Esophagus squamous epithelium (tissue), 4 donors: ENCODE results near the gene CLIC4.

ENCODE experiments used
- POLR2A ChIP-seq, 4 donors: fragments of 450-650 bp; IDR thresholded peaks; one replicate each; pipeline ENCODE4 v1.6.1; 2017; ENCODE audit warnings: antibody characterized with exemption in 4 of 4, mild to moderate bottlenecking in 4 of 4, moderate library complexity in 3 of 4
- TF ChIP-seq, protein P1 (sequence below), 6 experiments: fragments of 450-650 bp in 4 of 6; fragments of 200-600 bp in 2 of 6; sonication (generic) in 2 of 6; IDR thresholded peaks; one replicate each; pipeline ENCODE4 v1.5.1; 2016 to 2019; ENCODE audit warnings: antibody characterized with exemption in 6 of 6, mild to moderate bottlenecking in 4 of 6, moderate library complexity in 4 of 6

DNA sequence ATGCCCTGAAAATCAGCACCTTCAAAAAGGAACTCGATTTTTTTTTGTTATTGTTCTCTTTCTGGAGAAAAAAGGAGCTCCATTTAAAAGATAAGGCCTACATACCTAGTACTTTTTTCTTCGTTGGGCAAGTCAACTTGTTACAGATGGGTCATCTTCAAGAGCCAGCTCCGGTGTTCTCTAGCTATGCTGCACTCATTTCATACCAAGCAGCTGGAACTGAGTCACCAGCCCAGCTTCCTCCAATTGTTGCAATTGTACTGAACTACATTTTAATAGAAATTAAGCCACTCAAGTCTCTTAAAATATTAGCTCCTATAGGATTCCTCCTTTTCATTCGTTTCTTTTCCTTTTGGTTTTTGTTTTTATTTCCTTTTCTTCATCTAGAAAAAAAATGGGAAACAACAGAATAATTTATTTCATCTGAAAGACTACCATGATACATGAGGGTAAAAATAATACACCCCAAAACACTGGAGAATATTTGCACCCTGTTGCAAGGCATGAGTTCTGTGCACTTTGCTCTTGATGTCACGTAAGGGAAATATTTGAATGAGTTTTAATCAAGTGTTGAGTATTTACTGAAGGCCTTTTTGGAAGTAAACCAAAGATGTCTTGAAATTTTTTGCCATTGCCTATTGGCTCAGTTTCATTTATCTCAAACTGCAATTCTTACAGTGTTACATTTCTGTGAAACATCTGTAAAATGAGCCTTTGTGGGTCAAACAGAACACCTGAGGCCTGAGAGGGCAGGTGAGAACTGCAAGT is 60.5 kb downstream of the CLIC4 start:
- TF ChIP-seq, protein P1, sequence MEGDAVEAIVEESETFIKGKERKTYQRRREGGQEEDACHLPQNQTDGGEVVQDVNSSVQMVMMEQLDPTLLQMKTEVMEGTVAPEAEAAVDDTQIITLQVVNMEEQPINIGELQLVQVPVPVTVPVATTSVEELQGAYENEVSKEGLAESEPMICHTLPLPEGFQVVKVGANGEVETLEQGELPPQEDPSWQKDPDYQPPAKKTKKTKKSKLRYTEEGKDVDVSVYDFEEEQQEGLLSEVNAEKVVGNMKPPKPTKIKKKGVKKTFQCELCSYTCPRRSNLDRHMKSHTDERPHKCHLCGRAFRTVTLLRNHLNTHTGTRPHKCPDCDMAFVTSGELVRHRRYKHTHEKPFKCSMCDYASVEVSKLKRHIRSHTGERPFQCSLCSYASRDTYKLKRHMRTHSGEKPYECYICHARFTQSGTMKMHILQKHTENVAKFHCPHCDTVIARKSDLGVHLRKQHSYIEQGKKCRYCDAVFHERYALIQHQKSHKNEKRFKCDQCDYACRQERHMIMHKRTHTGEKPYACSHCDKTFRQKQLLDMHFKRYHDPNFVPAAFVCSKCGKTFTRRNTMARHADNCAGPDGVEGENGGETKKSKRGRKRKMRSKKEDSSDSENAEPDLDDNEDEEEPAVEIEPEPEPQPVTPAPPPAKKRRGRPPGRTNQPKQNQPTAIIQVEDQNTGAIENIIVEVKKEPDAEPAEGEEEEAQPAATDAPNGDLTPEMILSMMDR (IDR thresholded peaks at IDR 0.05) = no peak
- TF ChIP-seq POLR2A (IDR thresholded peaks at IDR 0.05) = no peak
